ENCODE measurements around the gene PGAM5.
A peak's percentile ranks its signal among the peaks of the same experiment; 100 is the strongest.

Gene PGAM5

GRCh38 chr12:132672116-132672515 lies 38.5 kb upstream of the PGAM5 start:
- no peaks in the 10 kb centered on the region for H3K9me3 ChIP-seq (ENCODE audit: insufficient read depth, low read length, severe bottlenecking)
- H3K4me3 ChIP-seq (ENCODE audit: low read depth in 1 of 2, low read length in 2 of 2), result no peak overlapping the region
- peaks cover 8% of the 10 kb centered on the region; the same call in 1 of the 2 replicates for H3K4me1 ChIP-seq (ENCODE audit: insufficient read depth, low read length)
- no peak overlapping the region for H3K9ac ChIP-seq (ENCODE audit: low read depth, low read length)
- TF ChIP-seq EZH2 (IDR thresholded peaks at IDR 0.05; ENCODE audit: borderline replicate concordance, low read depth, low read length, severe bottlenecking) (no peak), CTCF (IDR thresholded peaks at IDR 0.05; ENCODE audit: borderline replicate concordance, extremely low read depth, low read length, poor library complexity, severe bottlenecking) (no peak)
- no peak overlapping the region for H3K27ac ChIP-seq (ENCODE audit: low read length)
- ATAC-seq (ENCODE audit: insufficient read depth, low read depth) (0 out of 3 replicates have a peak, but pooled peaks have one; percentile 21), DNase-seq (no peak)
- H3K36me3 ChIP-seq (ENCODE audit: insufficient read depth, low read length), result peaks cover 95% of the 10 kb centered on the region
- H3K79me2 ChIP-seq (ENCODE audit: insufficient read depth, low read length), result peaks cover 38% of the 10 kb centered on the region
- H3K27me3 ChIP-seq (ENCODE audit: insufficient read depth, low read length, poor library complexity), result no peaks in the 10 kb centered on the region
- no peak overlapping the region for H3K4me2 ChIP-seq (ENCODE audit: insufficient read depth, low read length)
- H2AFZ ChIP-seq (ENCODE audit: low read depth, low read length), result no peak overlapping the region
- peaks cover 57% of the 10 kb centered on the region for H4K20me1 ChIP-seq (ENCODE audit: insufficient read depth, low read length)

DNA sequence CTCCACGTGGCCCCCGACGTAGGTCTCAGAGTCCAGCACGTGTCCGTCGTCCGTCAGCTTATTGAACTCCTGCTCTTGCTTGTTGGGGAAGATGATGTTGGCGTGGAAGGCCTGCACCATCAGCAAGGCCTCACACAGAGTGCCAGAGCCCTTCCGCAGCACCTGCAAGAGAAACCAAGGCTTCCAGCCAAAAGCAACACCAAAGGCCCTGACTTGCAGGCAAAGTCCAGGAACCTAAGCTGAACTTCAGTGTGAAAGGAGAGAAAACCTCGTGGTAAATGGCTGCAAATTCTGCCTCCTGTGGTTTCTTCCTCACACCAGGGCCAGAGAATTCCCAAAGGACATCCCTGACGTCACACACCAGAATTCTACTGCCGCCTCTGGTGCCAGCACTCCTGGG lies 38.0 kb upstream of the PGAM5 start:
- no peak for DNase-seq
- H3K4me3 ChIP-seq (ENCODE audit: low read depth in 1 of 2, low read length in 2 of 2), result no peak overlapping the region
- peaks cover 58% of the 10 kb centered on the region for H4K20me1 ChIP-seq (ENCODE audit: insufficient read depth, low read length)
- no peaks in the 10 kb centered on the region for H3K27me3 ChIP-seq (ENCODE audit: insufficient read depth, low read length, poor library complexity)
- no peak overlapping the region for H3K27ac ChIP-seq (ENCODE audit: low read length)
- TF ChIP-seq CTCF (IDR thresholded peaks at IDR 0.05; ENCODE audit: borderline replicate concordance, extremely low read depth, low read length, poor library complexity, severe bottlenecking) (no peak), EZH2 (IDR thresholded peaks at IDR 0.05; ENCODE audit: borderline replicate concordance, low read depth, low read length, severe bottlenecking) (no peak)
- peaks cover 43% of the 10 kb centered on the region for H3K79me2 ChIP-seq (ENCODE audit: insufficient read depth, low read length)
- H2AFZ ChIP-seq (ENCODE audit: low read depth, low read length), result no peak overlapping the region
- no peak overlapping the region for H3K9ac ChIP-seq (ENCODE audit: low read depth, low read length)
- ATAC-seq (ENCODE audit: insufficient read depth, low read depth), result no peak
- H3K36me3 ChIP-seq (ENCODE audit: insufficient read depth, low read length), result peaks cover 95% of the 10 kb centered on the region
- H3K4me2 ChIP-seq (ENCODE audit: insufficient read depth, low read length), result no peak overlapping the region
- 0 out of 2 replicates have a peak, but pooled peaks cover 5% of the 10 kb centered on the region for H3K4me1 ChIP-seq (ENCODE audit: insufficient read depth, low read length)
- no peaks in the 10 kb centered on the region for H3K9me3 ChIP-seq (ENCODE audit: insufficient read depth, low read length, severe bottlenecking)

GRCh38 chr12:132673288-132674179 lies 37.1 kb upstream of the PGAM5 start:
- H2AFZ ChIP-seq (ENCODE audit: low read depth, low read length), result no peak overlapping the region
- H3K9ac ChIP-seq (ENCODE audit: low read depth, low read length), result no peak overlapping the region
- ATAC-seq (ENCODE audit: insufficient read depth, low read depth) (no peak), DNase-seq (no peak)
- H3K4me3 ChIP-seq (ENCODE audit: low read depth in 1 of 2, low read length in 2 of 2), result no peak overlapping the region
- no peaks in the 10 kb centered on the region for H3K4me1 ChIP-seq (ENCODE audit: insufficient read depth, low read length)
- H3K27ac ChIP-seq (ENCODE audit: low read length), result no peak overlapping the region
- H3K36me3 ChIP-seq (ENCODE audit: insufficient read depth, low read length), result peaks cover 96% of the 10 kb centered on the region
- no peaks in the 10 kb centered on the region for H3K27me3 ChIP-seq (ENCODE audit: insufficient read depth, low read length, poor library complexity)
- TF ChIP-seq EZH2 (IDR thresholded peaks at IDR 0.05; ENCODE audit: borderline replicate concordance, low read depth, low read length, severe bottlenecking), result no peak
- H3K79me2 ChIP-seq (ENCODE audit: insufficient read depth, low read length), result peaks cover 48% of the 10 kb centered on the region
- no peak overlapping the region for H3K4me2 ChIP-seq (ENCODE audit: insufficient read depth, low read length)
- peaks cover 60% of the 10 kb centered on the region for H4K20me1 ChIP-seq (ENCODE audit: insufficient read depth, low read length)
- no peaks in the 10 kb centered on the region for H3K9me3 ChIP-seq (ENCODE audit: insufficient read depth, low read length, severe bottlenecking)

GRCh38 chr12:132674561-132674960 lies 36.1 kb upstream of the PGAM5 start:
- no peak overlapping the region for H3K4me3 ChIP-seq (ENCODE audit: low read depth in 1 of 2, low read length in 2 of 2)
- TF ChIP-seq EZH2 (IDR thresholded peaks at IDR 0.05; ENCODE audit: borderline replicate concordance, low read depth, low read length, severe bottlenecking) (no peak), CTCF (IDR thresholded peaks at IDR 0.05; ENCODE audit: borderline replicate concordance, extremely low read depth, low read length, poor library complexity, severe bottlenecking) (no peak)
- peaks cover 96% of the 10 kb centered on the region for H3K36me3 ChIP-seq (ENCODE audit: insufficient read depth, low read length)
- peaks cover 56% of the 10 kb centered on the region for H3K79me2 ChIP-seq (ENCODE audit: insufficient read depth, low read length)
- H3K4me1 ChIP-seq (ENCODE audit: insufficient read depth, low read length), result no peaks in the 10 kb centered on the region
- H2AFZ ChIP-seq (ENCODE audit: low read depth, low read length), result no peak overlapping the region
- DNase-seq (no peak), ATAC-seq (ENCODE audit: insufficient read depth, low read depth) (no peak)
- H4K20me1 ChIP-seq (ENCODE audit: insufficient read depth, low read length), result peaks cover 68% of the 10 kb centered on the region
- no peak overlapping the region for H3K27ac ChIP-seq (ENCODE audit: low read length)
- no peak overlapping the region for H3K4me2 ChIP-seq (ENCODE audit: insufficient read depth, low read length)
- H3K9me3 ChIP-seq (ENCODE audit: insufficient read depth, low read length, severe bottlenecking), result no peaks in the 10 kb centered on the region
- H3K9ac ChIP-seq (ENCODE audit: low read depth, low read length), result no peak overlapping the region
- no peaks in the 10 kb centered on the region for H3K27me3 ChIP-seq (ENCODE audit: insufficient read depth, low read length, poor library complexity)
